LNCaP clone FGC (cell line): ENCODE data around the gene FLT3.

Experiments used
- DNase-seq: peaks from one replicate; pipeline ENCODE4 v3.0.0-alpha.2; 2011; ENCODE audit warnings: low read depth
- H3K4me3 ChIP-seq: 2 replicates; pipeline ENCODE4 v1.5.1; 2011; ENCODE audit warnings: mild to moderate bottlenecking, low read depth, low read length, control low read depth
- CTCF ChIP-seq: IDR thresholded peaks from 2 replicates; pipeline ENCODE4 v1.5.1; 2012; ENCODE audit warnings: mild to moderate bottlenecking; ENCODE audit not compliant: control insufficient read depth, insufficient read depth; ENCODE audit errors: extremely low read depth

The FLT3 gene

GRCh38 chr13:27973961-27974662, 126.3 kb downstream of the FLT3 start:
- H3K4me3 ChIP-seq, result no peak overlapping the region
- no peak for DNase-seq
- no peak for TF ChIP-seq CTCF

GRCh38 chr13:27973291-27973690, 127.1 kb downstream of the FLT3 start:
- no peak for DNase-seq
- no peak overlapping the region for H3K4me3 ChIP-seq
- TF ChIP-seq CTCF, result no peak

- no peak for DNase-seq
- TF ChIP-seq CTCF, result no peak
- H3K4me3 ChIP-seq, result no peak overlapping the region
Measured at GRCh38 chr13:27972478-27972820, 127.9 kb downstream of the FLT3 start.

- no peak for DNase-seq
- no peak for TF ChIP-seq CTCF
- H3K4me3 ChIP-seq, result no peak overlapping the region
Measured at GRCh38 chr13:27971776-27972477, 128.4 kb downstream of the FLT3 start.

- no peak overlapping the region for H3K4me3 ChIP-seq
- no peak for TF ChIP-seq CTCF
- no peak for DNase-seq
Measured at GRCh38 chr13:27971236-27971645, 129.1 kb downstream of the FLT3 start.

GRCh38 chr13:27970382-27971235, 129.8 kb downstream of the FLT3 start:
- H3K4me3 ChIP-seq, result no peak overlapping the region
- TF ChIP-seq CTCF, result no peak
- no peak for DNase-seq
